ENCODE data around the gene CCM2L.
A peak's percentile ranks its signal among the peaks of the same experiment; 100 is the strongest.
"Not testable (repeated sequence)": the region's sequence is repeated elsewhere in the genome, so short reads cannot be mapped to it uniquely, and the experiment has no call there.

Gene CCM2L

GRCh38 chr20:32031007-32031958 is 21.0 kb downstream of the CCM2L start:
- peak; percentile 37 for DNase-seq

DNA sequence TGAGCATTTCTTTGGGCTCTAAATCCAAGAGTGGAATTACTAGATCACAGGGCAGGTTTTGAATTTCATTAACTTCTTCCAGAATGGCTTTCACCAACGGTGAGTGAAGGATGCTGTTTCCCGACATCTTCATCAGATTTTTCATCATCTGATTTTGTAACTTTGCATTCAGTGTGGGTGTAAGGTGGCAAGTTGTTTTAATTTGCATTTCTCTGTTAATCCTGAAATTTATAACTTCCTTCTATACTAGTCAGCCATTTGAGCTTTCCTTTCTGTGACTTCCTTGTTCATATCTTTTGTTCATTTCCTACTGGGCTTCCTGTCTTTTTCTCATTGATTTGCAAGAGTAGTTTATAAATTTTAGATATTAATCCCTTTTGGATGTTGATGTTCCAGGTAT is 23.1 kb downstream of the CCM2L start:
- DNase-seq, result no peak

- not testable (repeated sequence) for DNase-seq
Observed at GRCh38 chr20:32033721-32034120, 23.5 kb downstream of the CCM2L start.

GRCh38 chr20:32034581-32035425 is 24.6 kb downstream of the CCM2L start:
- no peak for DNase-seq

GRCh38 chr20:32035426-32035779 is 25.2 kb downstream of the CCM2L start:
- DNase-seq, result no peak

GRCh38 chr20:32036252-32036651 is 26.0 kb downstream of the CCM2L start:
- DNase-seq, result no peak

GRCh38 chr20:32036716-32037485 is 26.7 kb downstream of the CCM2L start:
- no peak for DNase-seq

GRCh38 chr20:32037929-32038328 is 27.7 kb downstream of the CCM2L start:
- no peak for DNase-seq

GRCh38 chr20:32040142-32040953 is 30.1 kb downstream of the CCM2L start:
- DNase-seq, result no peak

- no peak for DNase-seq
Observed at GRCh38 chr20:32045999-32046398, 35.8 kb downstream of the CCM2L start.

DNA sequence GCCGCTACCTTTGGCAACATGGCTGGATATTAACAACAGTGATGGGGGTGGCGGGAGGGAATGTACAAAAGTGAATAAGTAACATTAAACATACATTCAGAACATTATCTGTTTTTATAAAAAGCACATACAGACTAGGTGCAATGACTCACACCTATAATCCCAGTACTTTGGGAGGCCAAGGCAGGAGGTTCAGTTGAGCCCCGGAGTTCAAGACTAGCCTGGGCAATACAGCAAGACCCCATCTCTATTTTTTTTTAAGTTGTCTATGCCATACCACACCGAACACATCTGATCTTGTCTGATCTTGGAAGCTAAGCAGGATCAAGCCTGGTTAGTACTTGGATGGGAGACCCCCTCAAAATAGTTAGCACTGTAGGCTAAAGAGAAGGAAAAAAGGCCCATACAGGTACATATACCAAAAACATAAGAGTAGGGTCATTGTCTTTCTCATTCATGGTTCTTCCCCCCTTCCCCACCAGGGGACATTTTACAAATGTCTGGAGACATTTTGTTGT is 40.1 kb downstream of the CCM2L start:
- DNase-seq, result no peak

DNA sequence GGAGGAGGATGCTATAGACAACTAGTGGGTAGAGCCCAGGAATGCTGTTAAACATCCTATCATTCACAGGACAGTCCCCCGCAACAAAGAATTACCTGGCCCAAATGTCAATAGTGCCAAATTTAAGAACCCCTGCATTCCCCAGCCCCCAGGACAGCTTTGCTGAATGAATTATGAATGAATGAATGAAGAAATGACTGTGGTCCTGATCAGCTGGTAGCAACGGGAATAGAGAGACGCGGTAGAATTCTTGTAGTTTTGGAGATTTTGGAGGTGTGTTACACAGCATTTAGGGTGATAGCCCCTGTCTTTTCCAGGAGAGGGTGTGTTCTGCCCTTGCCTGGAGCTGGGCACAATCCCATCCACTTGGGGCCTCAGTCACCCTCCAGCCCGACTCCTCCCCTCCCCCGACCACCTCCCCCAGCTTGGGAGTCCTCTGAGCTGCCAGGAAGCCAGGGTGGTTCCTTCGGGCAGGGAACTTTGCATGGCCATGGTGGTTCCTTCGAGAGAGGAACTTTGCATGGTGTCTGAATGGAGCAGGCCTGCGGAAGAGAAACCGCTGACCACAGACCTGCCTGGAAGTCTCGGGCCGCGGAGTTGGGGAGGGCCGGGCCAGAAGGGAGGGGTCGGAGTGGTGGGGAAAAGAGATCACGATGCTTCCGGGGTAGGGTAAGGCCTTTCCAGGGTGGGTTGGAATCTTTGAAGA is 40.8 kb downstream of the CCM2L start:
- no peak for DNase-seq

DNA sequence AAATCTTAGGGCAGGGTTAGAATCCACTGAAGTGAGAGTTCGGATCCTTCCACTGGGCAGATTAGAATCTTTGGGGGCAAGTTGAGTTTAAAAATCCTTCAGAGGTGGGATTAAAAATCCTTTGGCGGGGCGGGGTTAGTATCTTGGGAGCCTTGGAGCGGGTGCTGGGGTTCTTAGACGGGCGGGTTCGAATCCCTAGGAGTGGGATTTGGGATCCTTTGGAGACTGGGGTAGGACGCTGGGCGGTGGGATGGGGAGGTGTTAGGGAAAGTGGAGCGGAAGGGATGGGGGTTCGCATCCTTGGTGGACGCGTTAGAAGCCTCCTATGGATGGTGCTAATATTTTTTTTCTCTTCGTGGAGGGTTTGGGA is 41.5 kb downstream of the CCM2L start:
- no peak for DNase-seq

DNA sequence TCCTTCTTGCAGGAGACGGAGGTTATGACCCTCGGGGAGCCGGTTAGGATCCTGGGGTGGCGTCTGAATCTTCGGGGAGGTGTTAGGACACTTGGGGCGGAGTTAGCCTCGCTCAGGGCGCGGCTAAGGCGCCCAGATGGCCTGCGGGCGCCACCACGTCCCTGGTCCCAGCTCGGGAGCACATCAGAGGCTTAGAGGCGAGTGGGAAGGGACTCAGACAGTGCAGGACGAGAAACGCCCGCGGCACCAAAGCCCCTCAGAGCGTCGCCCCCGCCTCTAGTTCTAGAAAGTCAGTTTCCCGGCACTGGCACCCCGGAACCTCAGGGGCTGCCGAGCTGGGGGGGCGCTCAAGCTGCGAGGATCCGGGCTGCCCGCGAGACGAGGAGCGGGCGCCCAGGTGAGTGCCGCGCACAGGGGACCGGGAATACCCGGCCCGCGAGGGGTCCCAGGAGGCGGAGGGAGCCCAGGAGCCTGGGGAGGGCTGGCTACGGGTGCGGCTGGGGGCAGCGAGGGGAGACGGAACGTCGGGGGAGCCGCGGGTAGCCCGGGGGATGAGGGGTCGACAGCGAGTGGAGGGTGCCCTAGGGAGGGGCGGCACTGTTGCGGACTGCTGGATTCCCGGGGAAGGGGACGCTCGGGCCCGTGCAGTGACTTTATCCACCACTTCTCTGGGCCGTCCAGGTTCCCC is 42.0 kb downstream of the CCM2L start, which contains the start of gene HCK:
Gene HCK, plus strand, starts transcription at position 153 of the 688 bp plus-strand sequence.
- DNase-seq, result no peak

- no peak for DNase-seq
Observed at GRCh38 chr20:32052778-32053362, 42.6 kb downstream of the CCM2L start.

DNA sequence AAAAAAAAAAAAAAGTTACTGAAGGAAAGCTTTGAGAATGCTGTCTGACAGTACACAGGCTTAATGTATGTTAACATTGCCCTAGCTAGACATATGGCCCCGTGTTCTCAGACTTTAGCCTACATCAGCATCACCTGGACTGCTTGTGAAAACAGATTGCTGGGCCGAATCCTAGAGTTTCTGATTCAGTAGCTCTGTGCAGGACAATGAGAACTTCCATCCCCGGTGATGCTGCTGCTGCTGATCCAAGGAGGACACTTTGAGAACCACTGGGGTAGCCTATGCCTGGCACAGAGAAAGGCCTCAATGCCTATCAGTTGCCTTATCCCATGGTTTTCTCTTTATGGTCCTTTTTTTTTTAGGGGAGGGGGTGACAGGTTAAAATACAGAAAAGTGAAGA is 43.4 kb downstream of the CCM2L start:
- no peak for DNase-seq

DNA sequence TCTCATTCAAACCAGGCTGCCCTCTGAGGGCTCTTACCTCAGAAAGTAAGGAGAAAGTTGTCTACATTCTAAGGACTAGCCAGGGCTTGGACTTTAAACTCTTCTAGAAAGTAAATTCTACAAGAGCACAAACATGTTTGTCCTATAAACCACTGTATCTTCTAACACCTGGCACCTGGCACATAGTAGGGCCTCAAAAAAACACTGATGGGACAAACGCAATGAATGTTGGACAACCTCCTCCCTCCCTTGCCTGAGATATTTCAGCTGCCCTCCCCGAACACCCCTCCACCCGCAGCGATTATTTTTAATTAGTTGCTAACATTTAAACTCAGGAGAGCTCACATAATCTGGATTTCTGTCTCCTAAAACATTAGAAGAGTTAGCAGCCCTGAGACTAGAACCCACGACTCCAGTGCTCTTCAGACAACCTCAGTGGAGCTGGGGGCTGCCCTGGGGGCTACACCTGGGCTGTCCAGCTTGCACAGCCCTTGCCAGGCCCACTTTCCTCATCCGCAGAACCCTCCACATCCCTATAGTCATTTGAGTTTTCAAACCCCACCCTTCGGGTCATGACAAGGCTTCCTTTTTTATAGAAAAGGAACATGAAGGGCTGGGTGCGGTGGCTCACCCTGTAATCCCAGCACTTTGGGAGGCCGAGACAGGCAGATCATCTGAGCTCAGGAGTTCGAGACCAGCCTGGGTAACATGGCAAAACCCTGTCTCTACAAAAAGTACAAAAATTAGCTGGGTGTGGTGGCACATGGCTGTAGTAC is 46.7 kb downstream of the CCM2L start:
- DNase-seq, result no peak

DNA sequence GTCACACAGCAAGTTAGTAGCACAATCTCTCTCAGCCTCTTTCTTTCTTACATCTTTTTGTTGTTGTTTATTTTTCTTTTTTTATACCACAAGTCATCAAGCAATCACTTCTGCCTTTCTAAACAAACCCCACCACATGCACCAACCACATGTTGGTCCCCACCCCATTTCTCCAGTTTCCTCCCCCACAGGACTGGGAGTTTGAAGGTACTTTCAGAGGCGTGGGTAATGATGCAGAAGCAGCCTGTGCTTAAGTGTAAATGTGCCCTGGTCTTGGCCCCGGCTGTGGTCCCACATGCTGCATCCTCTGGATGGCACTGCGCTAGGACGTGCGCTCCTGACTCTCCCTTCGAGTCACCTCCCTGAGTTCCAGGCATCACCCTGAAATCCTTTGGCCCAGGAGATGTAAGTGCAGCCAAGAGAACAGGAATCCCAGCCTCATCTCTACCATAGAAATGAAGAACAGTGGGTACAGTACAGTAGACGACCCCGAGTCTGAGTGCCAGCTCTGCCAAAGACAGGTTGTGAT is 47.5 kb downstream of the CCM2L start:
- DNase-seq, result no peak

- DNase-seq, result no peak
Observed at GRCh38 chr20:32059189-32059588, 49.0 kb downstream of the CCM2L start.

Data from effector CD4-positive, alpha-beta T cell (primary cell).